Glutamatergic neuron (in vitro differentiated cells): ENCODE results near the gene NOS1AP. TPM values are rescaled to one million over a fixed set of nuclear protein-coding genes. Genes with fewer than 3 reads are reported as not detected.

Source experiments
- DNase-seq: peaks from one replicate; pipeline ENCODE4 v3.0.0; 2022
- H3K27ac Mint-ChIP-seq: one replicate; pipeline ENCODE4 v1.8.0; 2020; ENCODE audit warnings: mild to moderate bottlenecking, mixed read lengths, inconsistent platforms; ENCODE audit not compliant: unreplicated experiment
- H3K27me3 Mint-ChIP-seq: one replicate; pipeline ENCODE4 v1.8.0; 2020; ENCODE audit warnings: mild to moderate bottlenecking, moderate library complexity, mixed read lengths, inconsistent platforms; ENCODE audit not compliant: unreplicated experiment
- H3K36me3 Mint-ChIP-seq: one replicate; pipeline ENCODE4 v1.8.0; 2020; ENCODE audit warnings: mild to moderate bottlenecking, mixed read lengths, inconsistent platforms; ENCODE audit not compliant: unreplicated experiment
- H3K4me1 Mint-ChIP-seq: one replicate; pipeline ENCODE4 v1.8.0; 2020; ENCODE audit warnings: mild to moderate bottlenecking, low read depth, mixed read lengths, inconsistent platforms; ENCODE audit not compliant: unreplicated experiment
- H3K4me3 Mint-ChIP-seq: one replicate; pipeline ENCODE4 v1.8.0; 2020; ENCODE audit warnings: mild to moderate bottlenecking, mixed read lengths, inconsistent platforms; ENCODE audit not compliant: unreplicated experiment
- H3K9me3 Mint-ChIP-seq: one replicate; pipeline ENCODE4 v1.8.0; 2020; ENCODE audit warnings: mild to moderate bottlenecking, moderate library complexity, mixed read lengths, inconsistent platforms; ENCODE audit not compliant: unreplicated experiment
- total RNA-seq: library from RNA; stranded (reverse); fragmentation: NEBNext Ultra II Directional; extraction: Animal tissue kit (Norgen Biotek cat#: 25700); gene quantifications from one replicate; pipeline ENCODE4 v1.2.1, GENCODE V29; 2021; ENCODE audit not compliant: unreplicated experiment
- TF ChIP-seq, protein P1 (sequence below): fragments of 200-600 bp; sonication (generic); IDR thresholded peaks from one replicate; pipeline ENCODE4 v1.5.0; 2021; ENCODE audit not compliant: partially characterized antibody, unreplicated experiment

Gene NOS1AP
- total RNA-seq, 1 donor from 2014 or later, result 12.7 TPM

DNA sequence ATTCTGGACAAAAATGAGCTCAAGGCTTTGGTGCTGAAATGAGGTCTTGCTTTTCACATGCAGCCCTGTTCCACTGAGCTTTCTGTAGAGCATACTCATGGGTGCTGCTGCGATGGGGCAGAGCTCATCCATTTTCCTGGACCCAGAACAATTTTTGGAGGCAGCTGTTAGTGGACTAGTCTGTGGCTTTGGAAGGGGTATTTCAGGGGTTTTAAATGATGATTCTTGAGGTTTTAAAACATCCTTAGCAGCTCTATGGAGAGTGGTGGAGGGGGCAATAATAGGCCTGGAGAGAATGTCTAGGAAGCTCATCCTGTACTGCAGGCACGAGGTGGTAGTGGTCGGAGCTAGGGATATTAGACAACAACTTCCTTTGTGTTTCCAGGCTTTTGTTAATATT, 16.5 kb downstream of the NOS1AP start:
- TF ChIP-seq, protein P1, sequence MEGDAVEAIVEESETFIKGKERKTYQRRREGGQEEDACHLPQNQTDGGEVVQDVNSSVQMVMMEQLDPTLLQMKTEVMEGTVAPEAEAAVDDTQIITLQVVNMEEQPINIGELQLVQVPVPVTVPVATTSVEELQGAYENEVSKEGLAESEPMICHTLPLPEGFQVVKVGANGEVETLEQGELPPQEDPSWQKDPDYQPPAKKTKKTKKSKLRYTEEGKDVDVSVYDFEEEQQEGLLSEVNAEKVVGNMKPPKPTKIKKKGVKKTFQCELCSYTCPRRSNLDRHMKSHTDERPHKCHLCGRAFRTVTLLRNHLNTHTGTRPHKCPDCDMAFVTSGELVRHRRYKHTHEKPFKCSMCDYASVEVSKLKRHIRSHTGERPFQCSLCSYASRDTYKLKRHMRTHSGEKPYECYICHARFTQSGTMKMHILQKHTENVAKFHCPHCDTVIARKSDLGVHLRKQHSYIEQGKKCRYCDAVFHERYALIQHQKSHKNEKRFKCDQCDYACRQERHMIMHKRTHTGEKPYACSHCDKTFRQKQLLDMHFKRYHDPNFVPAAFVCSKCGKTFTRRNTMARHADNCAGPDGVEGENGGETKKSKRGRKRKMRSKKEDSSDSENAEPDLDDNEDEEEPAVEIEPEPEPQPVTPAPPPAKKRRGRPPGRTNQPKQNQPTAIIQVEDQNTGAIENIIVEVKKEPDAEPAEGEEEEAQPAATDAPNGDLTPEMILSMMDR, result no peak
- Mint-ChIP-seq H3K9me3 (peaks cover 3% of the 10 kb centered on the region), H3K36me3 (no peaks in the 10 kb centered on the region), H3K27ac (no peak overlapping the region), H3K4me3 (no peak overlapping the region), H3K4me1 (peaks cover 2% of the 10 kb centered on the region), H3K27me3 (peaks cover 4% of the 10 kb centered on the region)
- no peak for DNase-seq

- no peak overlapping the region for H3K4me3 Mint-ChIP-seq
- TF ChIP-seq, protein P1, result no peak
- H3K4me1 Mint-ChIP-seq, result peaks cover 2% of the 10 kb centered on the region
- no peak for DNase-seq
- H3K9me3 Mint-ChIP-seq, result no peaks in the 10 kb centered on the region
- no peaks in the 10 kb centered on the region for H3K36me3 Mint-ChIP-seq
- peaks cover 4% of the 10 kb centered on the region for H3K27me3 Mint-ChIP-seq
- H3K27ac Mint-ChIP-seq, result no peak overlapping the region
Measured at GRCh38 chr1:162087111-162087510, 17.6 kb downstream of the NOS1AP start.

DNA sequence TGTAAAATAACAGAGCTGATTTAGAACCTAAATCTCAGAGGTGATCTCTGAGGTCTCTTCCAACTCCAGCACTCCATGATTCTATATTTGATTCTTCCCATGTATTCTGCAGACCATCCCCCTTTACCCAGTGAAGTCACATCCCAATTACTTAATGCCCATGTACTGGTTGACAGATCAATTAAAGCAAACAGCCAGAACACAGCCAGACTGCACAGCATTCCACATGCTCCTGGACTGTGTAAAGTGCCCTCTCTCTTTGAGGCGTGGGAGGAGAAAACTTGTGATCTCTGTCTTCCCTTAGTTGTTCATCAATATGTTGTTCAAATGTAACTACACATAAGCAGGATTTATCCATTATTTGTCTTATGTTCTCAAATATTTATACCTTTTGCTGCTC, 18.1 kb downstream of the NOS1AP start:
- TF ChIP-seq, protein P1, result no peak
- H3K9me3 Mint-ChIP-seq, result no peaks in the 10 kb centered on the region
- no peak overlapping the region for H3K27ac Mint-ChIP-seq
- peaks cover 4% of the 10 kb centered on the region for H3K27me3 Mint-ChIP-seq
- DNase-seq, result no peak
- H3K4me1 Mint-ChIP-seq, result peaks cover 2% of the 10 kb centered on the region
- no peak overlapping the region for H3K4me3 Mint-ChIP-seq
- no peaks in the 10 kb centered on the region for H3K36me3 Mint-ChIP-seq

DNA sequence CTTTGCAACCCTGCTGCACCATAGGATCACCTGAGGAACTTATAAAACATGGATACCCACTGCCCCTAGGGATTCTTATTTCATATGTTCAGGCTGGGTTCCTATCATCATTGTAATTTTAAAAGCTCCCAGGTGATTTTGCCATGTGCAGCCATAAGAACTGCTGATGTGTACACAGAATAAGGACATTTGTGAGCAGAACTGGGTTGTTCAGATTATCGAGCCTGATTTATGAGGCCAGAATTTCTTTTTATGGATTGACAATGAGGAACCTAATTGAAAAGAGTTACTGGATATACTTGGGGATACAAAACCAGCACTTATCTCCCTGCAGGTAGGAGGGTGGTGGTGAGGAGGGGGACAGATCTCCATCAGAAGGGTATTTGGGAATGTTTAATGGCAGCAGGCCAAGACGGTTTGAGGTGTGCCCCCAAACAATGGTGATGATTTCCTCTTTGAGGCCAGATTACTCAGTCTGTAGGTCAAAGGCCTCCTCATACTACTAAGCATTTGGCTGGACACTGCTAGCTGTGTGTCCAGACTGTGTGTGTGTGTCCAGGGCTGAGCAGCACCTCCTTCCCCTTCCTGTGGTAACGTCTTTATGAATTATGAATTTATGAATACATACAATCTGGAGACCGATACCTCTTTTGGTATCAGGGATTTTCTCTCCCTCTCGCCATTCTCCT, 18.9 kb downstream of the NOS1AP start:
- no peaks in the 10 kb centered on the region for H3K9me3 Mint-ChIP-seq
- peaks cover 2% of the 10 kb centered on the region for H3K4me1 Mint-ChIP-seq
- no peak for DNase-seq
- TF ChIP-seq, protein P1, result no peak
- H3K27ac Mint-ChIP-seq, result no peak overlapping the region
- no peak overlapping the region for H3K4me3 Mint-ChIP-seq
- H3K27me3 Mint-ChIP-seq, result peaks cover 4% of the 10 kb centered on the region
- no peaks in the 10 kb centered on the region for H3K36me3 Mint-ChIP-seq

- DNase-seq, result no peak
- Mint-ChIP-seq H3K27ac (no peak overlapping the region), H3K4me3 (no peak overlapping the region), H3K27me3 (peaks cover 4% of the 10 kb centered on the region), H3K9me3 (no peaks in the 10 kb centered on the region), H3K4me1 (peaks cover 2% of the 10 kb centered on the region), H3K36me3 (no peaks in the 10 kb centered on the region)
- TF ChIP-seq, protein P1, result no peak
Measured at GRCh38 chr1:162089748-162090147, 20.3 kb downstream of the NOS1AP start.
